Smooth muscle cell (in vitro differentiated cells): ENCODE data around the gene POMZP3. TPM values are rescaled to one million over a fixed set of nuclear protein-coding genes. Genes with fewer than 3 reads are reported as not detected.
"Not testable (repeated sequence)": the region's sequence is repeated elsewhere in the genome, so short reads cannot be mapped to it uniquely, and the experiment has no call there.

Experiments used
- DNase-seq: peaks from one replicate; lab custom pipeline; 2025; ENCODE audit not compliant: unreplicated experiment; lab: John Stamatoyannopoulos, UW
- H2AFZ ChIP-seq: fragments of 200-600 bp; sonication (generic); 2 replicates; pipeline ENCODE4 v1.6.0; 2016; ENCODE audit warnings: antibody characterized with exemption, low read depth, mild to moderate bottlenecking
- H3F3A ChIP-seq: fragments of 200-600 bp; sonication (generic); 2 replicates; pipeline ENCODE4 v1.6.0; 2017; ENCODE audit warnings: antibody characterized with exemption, low read depth
- H3K27ac ChIP-seq: fragments of 200-600 bp; sonication (generic); 2 replicates; pipeline ENCODE4 v1.5.1; 2016; ENCODE audit warnings: low read depth, mild to moderate bottlenecking
- H3K27me3 ChIP-seq: fragments of 200-600 bp; sonication (generic); 2 replicates; pipeline ENCODE4 v1.6.1; 2016; ENCODE audit warnings: low read depth, mild to moderate bottlenecking
- H3K36me3 ChIP-seq: fragments of 200-600 bp; sonication (generic); 2 replicates; pipeline ENCODE4 v1.5.1; 2016; ENCODE audit warnings: low read depth
- H3K4me1 ChIP-seq: fragments of 200-600 bp; sonication (generic); 2 replicates; pipeline ENCODE4 v1.5.1; 2016; ENCODE audit warnings: low read depth
- H3K4me2 ChIP-seq: fragments of 200-600 bp; sonication (generic); 2 replicates; pipeline ENCODE4 v1.6.0; 2016; ENCODE audit warnings: mild to moderate bottlenecking
- H3K4me3 ChIP-seq: fragments of 200-600 bp; sonication (generic); 2 replicates; pipeline ENCODE4 v1.5.1; 2016; ENCODE audit warnings: mild to moderate bottlenecking
- H3K79me2 ChIP-seq: fragments of 200-600 bp; sonication (generic); 2 replicates; pipeline ENCODE4 v1.6.0; 2016; ENCODE audit warnings: low read depth, mild to moderate bottlenecking
- H3K9ac ChIP-seq: fragments of 200-600 bp; sonication (generic); 2 replicates; pipeline ENCODE4 v1.6.0; 2016; ENCODE audit warnings: low read depth
- H3K9me3 ChIP-seq: fragments of 200-600 bp; sonication (generic); replicated peaks from 2 replicates; pipeline ENCODE4 v1.5.1; 2016; ENCODE audit warnings: low read depth
- H4K20me1 ChIP-seq: fragments of 200-600 bp; sonication (generic); 2 replicates; pipeline ENCODE4 v1.6.0; 2016; ENCODE audit warnings: low read depth
- WGBS: methylation state at CpG from one replicate; pipeline ENCODE4 v1.1.7; 2016; ENCODE audit warnings: low lambda C conversion rate; 5-methylcytosine and 5-hydroxymethylcytosine counted together
- polyA plus RNA-seq: library from polyadenylated mRNA; unstranded; fragments of >200 nt; fragmentation: Nextera tagmentation; extraction: Ambion mirVana; gene quantifications from 2 replicates; pipeline ENCODE4 v1.2.1, GENCODE V29; 2016
- total RNA-seq: library from RNA; depleted of rRNA; stranded (reverse); fragments of >200 nt; gene quantifications from 2 replicates; pipeline ENCODE4 v1.2.3, GENCODE V29; 2014

Gene POMZP3
- total and polyA plus RNA-seq, 2 experiments from 2014 or later = 0.45 to 7.3 TPM

DNA sequence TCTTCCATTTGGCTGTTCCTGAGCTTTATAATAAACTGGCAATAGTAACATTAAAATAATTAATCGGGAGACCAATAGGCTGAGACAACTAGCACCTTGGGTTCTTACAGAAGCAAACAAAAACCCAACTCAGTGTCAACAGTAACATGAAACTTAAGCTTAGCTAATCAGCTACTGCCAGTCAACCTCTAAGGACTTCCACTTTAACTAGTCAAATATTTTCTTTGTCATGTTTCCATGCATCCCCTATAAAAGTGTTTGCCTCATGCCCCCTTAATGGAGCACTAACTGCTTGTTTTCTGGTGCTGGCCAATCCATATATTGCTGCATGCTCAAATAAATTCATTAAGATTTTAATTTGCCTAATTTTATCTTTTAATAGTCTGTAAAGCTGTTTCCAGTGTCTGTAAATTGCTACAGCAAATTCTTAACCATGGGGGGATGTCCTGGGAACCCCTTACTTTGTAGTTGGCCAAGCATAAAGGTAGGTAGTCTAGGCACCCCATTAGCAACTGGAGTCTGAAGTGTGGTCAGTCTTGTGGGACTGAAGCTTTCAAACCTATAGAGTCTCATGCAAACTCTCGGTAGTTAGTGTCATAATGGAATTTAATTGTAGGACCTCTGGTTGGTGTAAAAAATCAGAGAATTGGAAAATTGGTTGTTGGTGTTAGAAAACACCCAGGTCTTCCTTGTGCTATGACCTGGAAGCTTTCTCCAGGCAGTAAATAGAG, 40.3 kb downstream of the POMZP3 start:
- not testable (repeated sequence) for H3K27me3 ChIP-seq, H3F3A ChIP-seq, H2AFZ ChIP-seq, H3K36me3 ChIP-seq, H3K27ac ChIP-seq, H3K4me3 ChIP-seq, DNase-seq, H3K9me3 ChIP-seq, H3K4me2 ChIP-seq, H3K9ac ChIP-seq, H3K4me1 ChIP-seq
- H3K79me2 ChIP-seq = peaks cover 27% of the 10 kb centered on the region
- peaks cover 30% of the 10 kb centered on the region for H4K20me1 ChIP-seq
- WGBS = 100% methylated on average over 2 of the region's 2 CpGs

DNA sequence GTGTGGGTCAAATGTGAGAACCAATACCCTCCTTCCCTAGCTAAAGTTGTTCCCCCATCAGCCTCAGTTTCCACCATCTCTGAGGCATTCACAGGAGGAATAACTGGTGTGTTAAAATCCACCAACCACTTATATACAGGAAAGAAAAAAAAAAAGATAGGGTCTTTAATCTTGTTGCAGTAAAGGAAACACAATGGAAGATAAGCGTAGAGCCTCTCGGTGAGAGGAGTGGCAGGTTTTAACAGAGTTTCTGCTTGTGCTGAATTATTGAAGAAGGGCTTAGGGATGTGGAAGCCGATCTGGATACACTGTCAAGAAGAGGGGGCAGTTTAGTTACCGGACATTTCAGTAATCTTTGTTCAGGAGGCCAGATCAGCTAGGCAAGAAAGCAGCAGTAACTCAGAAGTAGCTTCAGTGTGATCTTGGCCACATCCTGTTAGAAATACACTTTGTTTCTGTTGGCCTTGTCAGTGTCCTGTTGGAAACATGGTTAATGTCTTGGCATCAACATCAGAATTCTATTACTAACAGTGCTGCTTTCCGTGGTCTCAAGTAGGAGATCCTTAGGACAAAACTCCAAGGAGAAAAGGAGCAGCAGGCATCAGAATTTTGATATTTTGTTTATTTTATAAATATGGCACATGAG, 43.3 kb downstream of the POMZP3 start:
- not testable (repeated sequence) for H3K27me3 ChIP-seq, H3F3A ChIP-seq, H3K4me1 ChIP-seq, H3K36me3 ChIP-seq, H2AFZ ChIP-seq, H3K9ac ChIP-seq, H3K4me3 ChIP-seq, DNase-seq, H3K9me3 ChIP-seq
- peak overlapping the region; percentile 40 for H3K4me2 ChIP-seq
- peaks cover 26% of the 10 kb centered on the region for H4K20me1 ChIP-seq
- H3K27ac ChIP-seq = peak overlapping the region; percentile 84
- WGBS = 51% methylated on average over 5 of the region's 5 CpGs
- peaks cover 36% of the 10 kb centered on the region for H3K79me2 ChIP-seq

DNA sequence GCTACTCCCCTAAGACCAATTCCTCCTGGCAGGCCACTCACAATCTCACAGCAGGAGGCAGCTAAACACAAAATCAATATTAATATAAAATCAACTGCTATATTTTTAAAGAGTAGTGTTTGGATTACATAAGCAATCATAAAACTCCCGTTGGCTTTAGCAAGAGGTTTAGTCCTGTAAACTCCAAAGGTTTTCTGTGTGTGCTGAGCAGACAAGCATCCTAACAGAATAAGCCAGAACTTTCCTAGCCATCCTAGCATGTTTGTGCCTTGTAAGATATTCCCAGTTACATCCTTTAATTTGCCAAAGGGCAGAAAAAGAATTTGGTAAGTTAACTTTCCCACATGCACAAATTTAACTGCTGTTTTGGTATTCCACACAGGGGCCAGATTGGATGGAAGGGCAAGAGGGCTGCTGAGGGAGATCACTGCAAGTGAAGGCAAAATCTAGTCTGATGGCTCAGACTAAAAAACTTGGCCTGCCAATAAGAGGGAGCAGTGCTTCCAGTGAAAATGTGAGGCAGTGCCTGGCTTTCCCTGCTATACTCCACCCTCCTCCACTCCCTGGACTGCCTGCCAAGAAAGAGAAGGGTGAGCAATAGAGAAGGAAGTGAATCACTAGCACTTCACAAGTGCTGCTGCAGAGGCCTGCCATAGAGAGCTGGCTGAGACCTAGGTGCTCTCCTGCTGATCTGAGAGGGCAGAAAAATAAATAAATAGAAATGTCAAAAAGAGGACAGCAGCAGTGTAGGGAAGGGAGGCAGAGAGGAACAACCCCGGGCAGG, 44.0 kb downstream of the POMZP3 start:
- not testable (repeated sequence) for H3K9ac ChIP-seq, H3K9me3 ChIP-seq, H3F3A ChIP-seq, H3K4me3 ChIP-seq, H2AFZ ChIP-seq, H3K4me1 ChIP-seq, H3K36me3 ChIP-seq, H3K27me3 ChIP-seq, DNase-seq
- peak overlapping the region; percentile 40 for H3K4me2 ChIP-seq
- peaks cover 23% of the 10 kb centered on the region for H4K20me1 ChIP-seq
- H3K79me2 ChIP-seq = peaks cover 33% of the 10 kb centered on the region
- peak overlapping the region; percentile 84 for H3K27ac ChIP-seq
- 68% methylated on average over 2 of the region's 2 CpGs for WGBS

DNA sequence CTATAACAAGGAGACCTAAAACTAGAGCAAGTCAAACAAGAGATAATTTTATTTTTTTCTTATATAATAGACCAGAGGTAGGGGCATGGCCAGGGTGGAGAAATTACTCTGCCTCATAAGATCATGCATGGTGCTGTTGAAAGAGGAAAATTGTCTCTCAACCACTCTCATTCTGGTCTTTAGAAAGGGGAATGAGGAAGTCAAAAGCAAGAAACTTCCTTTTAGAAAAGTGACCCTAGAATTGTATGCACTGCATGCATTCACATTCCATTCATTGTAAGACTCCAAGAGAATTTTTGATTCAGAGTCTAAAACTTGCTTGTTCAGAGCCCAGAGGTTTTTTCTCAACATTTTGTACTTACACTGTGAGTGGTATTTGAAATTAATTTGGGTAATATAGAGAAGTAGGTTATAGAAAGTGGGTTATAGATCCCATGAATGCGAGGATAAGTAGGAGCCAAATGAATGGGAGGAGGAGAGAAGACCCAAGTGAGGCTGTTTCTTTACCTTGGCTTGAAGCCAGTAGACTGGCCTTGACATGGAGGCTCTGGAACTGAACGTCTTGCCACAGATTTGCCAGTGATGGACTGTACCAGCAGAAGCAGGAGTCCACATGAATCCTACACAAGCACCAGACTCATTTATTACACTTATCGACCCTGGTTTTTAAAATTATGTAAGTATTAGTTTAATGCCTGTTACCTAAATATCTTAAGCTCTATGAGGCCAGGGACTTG, 51.0 kb downstream of the POMZP3 start:
- H3K27ac ChIP-seq, H3K9ac ChIP-seq, H3K27me3 ChIP-seq, H3K36me3 ChIP-seq, H4K20me1 ChIP-seq, DNase-seq, H2AFZ ChIP-seq, H3K4me2 ChIP-seq, H3K9me3 ChIP-seq, H3K4me3 ChIP-seq, H3K4me1 ChIP-seq, H3F3A ChIP-seq: not testable (repeated sequence)
- 89% methylated on average over 3 of the region's 3 CpGs for WGBS
- peaks cover 40% of the 10 kb centered on the region for H3K79me2 ChIP-seq

DNA sequence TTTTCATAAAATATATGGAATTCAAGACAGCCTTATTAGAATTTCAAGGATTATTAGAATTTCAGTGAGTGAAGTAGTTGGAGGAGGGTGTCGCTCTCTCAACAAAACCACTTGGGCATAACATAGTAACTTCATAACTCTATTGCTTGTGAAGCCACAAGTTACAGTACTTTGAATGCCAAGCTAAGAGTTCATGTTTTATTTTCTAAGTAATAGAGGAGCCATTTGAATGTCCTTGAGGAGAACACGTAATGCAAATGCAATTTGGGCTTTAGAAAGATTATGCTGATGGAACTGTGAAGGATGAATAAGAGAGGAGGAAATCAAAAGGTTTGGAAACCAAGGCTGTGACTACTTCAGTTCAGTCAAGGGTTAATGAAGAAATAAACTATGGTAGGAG, 51.6 kb downstream of the POMZP3 start:
- not testable (repeated sequence) for H3K4me3 ChIP-seq, H3K4me1 ChIP-seq, H3K27ac ChIP-seq, H3K4me2 ChIP-seq, H2AFZ ChIP-seq, H3K27me3 ChIP-seq, H3K9ac ChIP-seq, H3K9me3 ChIP-seq, H3K36me3 ChIP-seq, H3F3A ChIP-seq, DNase-seq, H4K20me1 ChIP-seq
- H3K79me2 ChIP-seq = peaks cover 40% of the 10 kb centered on the region
- 100% methylated on average over 1 of the region's 2 CpGs for WGBS

DNA sequence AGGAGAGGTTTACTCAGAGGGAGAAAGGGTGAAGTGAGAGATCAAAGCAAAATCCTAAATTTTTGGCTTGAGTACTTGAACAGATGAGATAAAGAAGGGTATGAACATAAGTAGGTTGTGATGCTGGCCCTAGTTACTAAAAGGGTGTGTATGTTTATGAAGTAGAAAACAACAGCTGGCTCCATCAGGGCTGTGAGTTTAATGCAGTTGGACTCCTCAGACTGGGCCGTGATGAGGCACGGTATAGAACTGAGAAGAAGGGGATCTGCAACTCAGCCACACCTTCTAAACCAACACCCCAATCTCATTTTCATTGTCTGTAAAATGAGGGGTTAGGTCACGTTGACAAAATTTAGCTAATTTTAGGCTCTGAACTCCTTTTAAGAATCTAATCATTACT, 54.8 kb downstream of the POMZP3 start:
- H3K27me3 ChIP-seq, H3K4me2 ChIP-seq, H3K9me3 ChIP-seq, H3F3A ChIP-seq, H2AFZ ChIP-seq, DNase-seq, H3K9ac ChIP-seq, H3K36me3 ChIP-seq, H3K4me1 ChIP-seq, H3K4me3 ChIP-seq, H3K27ac ChIP-seq: not testable (repeated sequence)
- WGBS = 89% methylated on average over 3 of the region's 3 CpGs
- Histone ChIP-seq H4K20me1 (peaks cover 14% of the 10 kb centered on the region), H3K79me2 (peaks cover 33% of the 10 kb centered on the region)

DNA sequence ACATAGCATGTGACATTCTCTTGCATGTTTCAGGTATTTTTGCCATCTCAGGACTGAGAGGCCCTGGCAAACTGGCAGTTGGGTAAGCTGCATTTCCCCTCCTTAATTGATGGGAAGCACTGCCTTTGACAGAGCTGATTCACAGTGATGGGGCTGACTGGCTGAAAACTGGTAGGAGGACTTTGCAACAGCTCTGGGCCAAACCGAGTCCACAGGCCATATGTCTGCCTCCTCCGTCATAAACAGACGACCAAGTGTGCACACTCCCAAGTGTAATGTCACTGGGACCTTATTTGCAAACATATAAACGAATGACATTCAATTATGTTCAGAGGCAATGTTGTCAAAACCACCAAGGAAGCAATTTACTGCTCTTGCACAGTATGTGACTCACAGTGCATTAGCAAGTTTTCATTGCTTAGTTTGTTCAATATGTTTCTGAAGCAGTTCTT, 56.7 kb downstream of the POMZP3 start:
- H2AFZ ChIP-seq, H3K4me3 ChIP-seq, H3K4me1 ChIP-seq, DNase-seq, H3K9me3 ChIP-seq, H3K27me3 ChIP-seq, H3K36me3 ChIP-seq, H3K9ac ChIP-seq, H3F3A ChIP-seq, H3K4me2 ChIP-seq: not testable (repeated sequence)
- Histone ChIP-seq H4K20me1 (peaks cover 15% of the 10 kb centered on the region), H3K27ac (peak overlapping the region; percentile 44), H3K79me2 (peaks cover 40% of the 10 kb centered on the region)
- WGBS = 63% methylated on average over 4 of the region's 4 CpGs

DNA sequence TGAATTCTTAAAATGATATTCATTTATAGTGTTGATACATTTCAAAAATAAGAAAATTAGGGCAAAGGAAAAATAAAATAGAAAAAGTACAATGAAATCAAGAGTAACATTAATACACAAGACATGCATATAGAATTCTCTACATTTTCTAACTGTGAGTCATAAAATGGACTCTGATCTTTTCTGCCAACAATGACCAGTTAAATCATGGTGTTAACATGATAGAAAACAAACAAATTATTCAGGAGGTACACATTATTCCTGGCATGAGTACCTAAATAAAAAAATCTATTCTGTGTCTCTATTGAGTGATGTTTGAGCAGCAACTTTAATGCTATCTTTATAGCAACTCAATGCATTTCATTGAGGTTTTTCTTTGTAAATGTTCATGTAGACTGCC, 58.3 kb downstream of the POMZP3 start:
- H3K36me3 ChIP-seq, H3K4me2 ChIP-seq, DNase-seq, H3K27ac ChIP-seq, H3F3A ChIP-seq, H3K4me1 ChIP-seq, H3K9me3 ChIP-seq, H3K4me3 ChIP-seq, H3K9ac ChIP-seq, H3K27me3 ChIP-seq, H2AFZ ChIP-seq: not testable (repeated sequence)
- Histone ChIP-seq H4K20me1 (peaks cover 15% of the 10 kb centered on the region), H3K79me2 (peaks cover 37% of the 10 kb centered on the region)
